ENCODE data around the gene SIRT3.

GRCh38 chr11:203056-203944 lies 32.8 kb downstream of the SIRT3 start:
- TF ChIP-seq PATZ1 (CRISPR knock-in tag; IDR thresholded peaks at IDR 0.05; ENCODE audit: borderline replicate concordance) = no peak
- no peak for TF ChIP-seq TCF4 (CRISPR knock-in tag; IDR thresholded peaks at IDR 0.05; ENCODE audit: borderline replicate concordance)
- no peak for TF ChIP-seq ARNTL (CRISPR knock-in tag; IDR thresholded peaks at IDR 0.05; ENCODE audit: borderline replicate concordance, low read depth)
- no peak for TF ChIP-seq ZFP3 (CRISPR knock-in tag; IDR thresholded peaks at IDR 0.05)
- no peak for TF ChIP-seq SNAI2 (CRISPR knock-in tag; IDR thresholded peaks at IDR 0.05)
- TF ChIP-seq TSHZ2 (CRISPR knock-in tag; IDR thresholded peaks at IDR 0.05) = no peak
- TF ChIP-seq ZNF8 (CRISPR knock-in tag; IDR thresholded peaks at IDR 0.05) = no peak

Measured in SK-N-SH treated with all-trans-retinoic acid at 6 μM for 48 hours (cell line).